GM19397 (cell line): ENCODE data around the gene FBXL17.

Source experiments
- ATAC-seq: cut with Tn5 transposase; IDR thresholded peaks from one replicate; pipeline ENCODE4 v1.9.1; 2021; ENCODE audit warnings: mild to moderate bottlenecking, moderate library complexity; ENCODE audit not compliant: unreplicated experiment

FBXL17 gene

GRCh38 chr5:107929080-107929479, 452.8 kb downstream of the FBXL17 start:
- ATAC-seq, result no peak

GRCh38 chr5:107926121-107926520, 455.8 kb downstream of the FBXL17 start:
- ATAC-seq, result no peak

- ATAC-seq, result no peak
Observed at GRCh38 chr5:107925200-107925599, 456.7 kb downstream of the FBXL17 start.

- ATAC-seq, result no peak
Observed at GRCh38 chr5:107919969-107920368, 461.9 kb downstream of the FBXL17 start.

GRCh38 chr5:107919361-107919760, 462.5 kb downstream of the FBXL17 start:
- no peak for ATAC-seq

- ATAC-seq, result no peak
Observed at GRCh38 chr5:107917983-107918382, 463.9 kb downstream of the FBXL17 start.

GRCh38 chr5:107916731-107917725, 464.9 kb downstream of the FBXL17 start:
- ATAC-seq, result no peak

- ATAC-seq, result no peak
Observed at GRCh38 chr5:107915176-107915812, 466.6 kb downstream of the FBXL17 start.

- ATAC-seq, result no peak
Observed at GRCh38 chr5:107913494-107913893, 468.4 kb downstream of the FBXL17 start.

GRCh38 chr5:107900721-107901120, 481.2 kb downstream of the FBXL17 start:
- ATAC-seq, result no peak

- no peak for ATAC-seq
Observed at GRCh38 chr5:107894361-107894760, 487.5 kb downstream of the FBXL17 start.

GRCh38 chr5:107893642-107894041, 488.3 kb downstream of the FBXL17 start:
- no peak for ATAC-seq

- ATAC-seq, result no peak
Observed at GRCh38 chr5:107889387-107889786, 492.5 kb downstream of the FBXL17 start.

GRCh38 chr5:107888541-107888940, 493.4 kb downstream of the FBXL17 start:
- ATAC-seq, result no peak

- ATAC-seq, result no peak
Observed at GRCh38 chr5:107887166-107887943, 494.5 kb downstream of the FBXL17 start.

- no peak for ATAC-seq
Observed at GRCh38 chr5:107885601-107886000, 496.3 kb downstream of the FBXL17 start.

GRCh38 chr5:107884871-107885270, 497.0 kb downstream of the FBXL17 start:
- no peak for ATAC-seq

- no peak for ATAC-seq
Observed at GRCh38 chr5:107878661-107879060, 503.2 kb downstream of the FBXL17 start.

- no peak for ATAC-seq
Observed at GRCh38 chr5:107876906-107877305, 505.0 kb downstream of the FBXL17 start.

- ATAC-seq, result no peak
Observed at GRCh38 chr5:107876261-107876660, 505.6 kb downstream of the FBXL17 start.

- ATAC-seq, result no peak
Observed at GRCh38 chr5:107875833-107876232, 506.1 kb downstream of the FBXL17 start.
